H9 (cell line): ENCODE results near the gene ZNF275. TPM values are rescaled to one million over a fixed set of nuclear protein-coding genes. Genes with fewer than 3 reads are reported as not detected.

Source experiments
- DNase-seq: peaks from one replicate; pipeline ENCODE4 v3.0.0-alpha.2; 2017
- H2AFZ ChIP-seq: one replicate; pipeline ENCODE4 v1.6.1; 2013; ENCODE audit warnings: mild to moderate bottlenecking, low read length, control low read depth, moderate library complexity
- H2AK5ac ChIP-seq: 2 replicates; pipeline ENCODE4 v1.6.1; 2013; ENCODE audit warnings: low read length, control low read depth, mixed read lengths; ENCODE audit not compliant: insufficient read length
- H2BK120ac ChIP-seq: one replicate; pipeline ENCODE4 v1.6.1; 2013; ENCODE audit warnings: low read depth, mild to moderate bottlenecking, low read length, control low read depth, inconsistent platforms; ENCODE audit not compliant: poor library complexity, severe bottlenecking
- H2BK12ac ChIP-seq: 2 replicates; pipeline ENCODE4 v1.6.1; 2013; ENCODE audit warnings: low read length, control low read depth, mixed read lengths, low read depth; ENCODE audit not compliant: insufficient read length
- H2BK15ac ChIP-seq: 2 replicates; pipeline ENCODE4 v1.6.1; 2013; ENCODE audit warnings: low read depth, low read length, control low read depth
- H2BK20ac ChIP-seq: one replicate; pipeline ENCODE4 v1.6.1; 2013; ENCODE audit warnings: low read depth, mild to moderate bottlenecking, low read length, control low read depth, inconsistent platforms; ENCODE audit not compliant: poor library complexity, severe bottlenecking
- H2BK5ac ChIP-seq: 2 replicates; pipeline ENCODE4 v1.6.1; 2013; ENCODE audit warnings: low read length, control low read depth, mixed read lengths; ENCODE audit not compliant: insufficient read length
- H3K14ac ChIP-seq: 2 replicates; pipeline ENCODE4 v1.6.1; 2013; ENCODE audit warnings: low read length, control low read depth; ENCODE audit not compliant: insufficient read depth
- H3K18ac ChIP-seq: 2 replicates; pipeline ENCODE4 v1.6.1; 2013; ENCODE audit warnings: low read depth, mild to moderate bottlenecking, mixed read lengths, low read length, control low read depth; ENCODE audit not compliant: insufficient read length
- H3K23ac ChIP-seq: 2 replicates; pipeline ENCODE4 v1.6.1; 2013; ENCODE audit warnings: low read length, control low read depth, mixed read lengths, low read depth; ENCODE audit not compliant: insufficient read length
- H3K23me2 ChIP-seq: 2 replicates; pipeline ENCODE4 v1.6.1; 2013; ENCODE audit warnings: low read depth, mild to moderate bottlenecking, mixed read lengths, low read length, control low read depth; ENCODE audit not compliant: insufficient read length, poor library complexity, severe bottlenecking
- H3K27ac ChIP-seq: 2 replicates; pipeline ENCODE4 v1.5.1; 2013; ENCODE audit warnings: low read length, control low read depth, mixed read lengths, low read depth; ENCODE audit not compliant: insufficient read length
- H3K27me3 ChIP-seq: 2 replicates; pipeline ENCODE4 v1.6.1; 2013; ENCODE audit warnings: low read length, control low read depth, inconsistent platforms; ENCODE audit not compliant: insufficient read depth
- H3K4ac ChIP-seq: 2 replicates; pipeline ENCODE4 v1.6.1; 2013; ENCODE audit warnings: low read depth, mild to moderate bottlenecking, control low read depth, inconsistent platforms, low read length, moderate library complexity
- H3K4me1 ChIP-seq: 2 replicates; pipeline ENCODE4 v1.6.1; 2013; ENCODE audit warnings: low read length, control low read depth, inconsistent platforms; ENCODE audit not compliant: insufficient read depth
- H3K4me2 ChIP-seq: 2 replicates; pipeline ENCODE4 v1.6.1; 2013; ENCODE audit warnings: low read length, control low read depth, mixed read lengths; ENCODE audit not compliant: insufficient read length, insufficient read depth
- H3K56ac ChIP-seq: 2 replicates; pipeline ENCODE4 v1.6.1; 2013; ENCODE audit warnings: low read depth, mild to moderate bottlenecking, mixed read lengths, low read length, control low read depth; ENCODE audit not compliant: insufficient read length
- H3K79me1 ChIP-seq: 2 replicates; pipeline ENCODE4 v1.6.1; 2013; ENCODE audit warnings: low read depth, mild to moderate bottlenecking, moderate library complexity, low read length, control low read depth, inconsistent platforms; ENCODE audit not compliant: insufficient read depth, poor library complexity, severe bottlenecking
- H3K79me2 ChIP-seq: 2 replicates; pipeline ENCODE4 v1.6.1; 2013; ENCODE audit warnings: low read length, control low read depth, inconsistent platforms; ENCODE audit not compliant: insufficient read depth
- H3K9ac ChIP-seq: 2 replicates; pipeline ENCODE4 v1.6.1; 2013; ENCODE audit warnings: low read length, control low read depth, mixed read lengths; ENCODE audit not compliant: insufficient read length; ENCODE audit errors: extremely low read depth
- H3K9me3 ChIP-seq: one replicate; pipeline ENCODE4 v1.6.1; 2013; ENCODE audit warnings: low read depth, low read length, inconsistent platforms; ENCODE audit not compliant: control insufficient read depth
- H3T11ph ChIP-seq: one replicate; pipeline ENCODE4 v1.6.1; 2013; ENCODE audit warnings: mild to moderate bottlenecking, low read length, control low read depth, inconsistent platforms
- H4K20me1 ChIP-seq: one replicate; pipeline ENCODE4 v1.6.1; 2013; ENCODE audit not compliant: control insufficient read depth, insufficient read length, insufficient read depth
- H4K5ac ChIP-seq: 2 replicates; pipeline ENCODE4 v1.6.1; 2013; ENCODE audit warnings: low read depth, mild to moderate bottlenecking, mixed read lengths, low read length, control low read depth; ENCODE audit not compliant: insufficient read length
- H4K8ac ChIP-seq: replicated peaks from 2 replicates; pipeline ENCODE4 v1.6.1; 2013; ENCODE audit warnings: low read length, control low read depth, mixed read lengths, low read depth; ENCODE audit not compliant: insufficient read length
- H4K91ac ChIP-seq: 2 replicates; pipeline ENCODE4 v1.6.1; 2013; ENCODE audit warnings: low read depth, mild to moderate bottlenecking, moderate library complexity, mixed read lengths, low read length, control low read depth; ENCODE audit not compliant: insufficient read length
- H3K27ac Mint-ChIP-seq, 3 experiments: 2 replicates in 2 of 3; 3 replicates in 1 of 3; pipeline ENCODE4 v1.8.0; 2020 to 2021; ENCODE audit warnings: mixed read lengths in 3 of 3, mild to moderate bottlenecking in 1 of 3, moderate library complexity in 1 of 3
- H3K27me3 Mint-ChIP-seq: 2 replicates; pipeline ENCODE4 v1.8.0; 2021; ENCODE audit warnings: low read depth, mild to moderate bottlenecking, moderate library complexity, mixed read lengths
- H3K36me3 Mint-ChIP-seq, 3 experiments: 2 replicates in 2 of 3; 3 replicates in 1 of 3; pipeline ENCODE4 v1.8.0; 2020 to 2021; ENCODE audit warnings: low read depth in 3 of 3, mixed read lengths in 3 of 3; ENCODE audit not compliant: insufficient read depth in 1 of 3
- H3K4me1 Mint-ChIP-seq, 2 experiments: 2 replicates each; pipeline ENCODE4 v1.8.0; 2020; ENCODE audit warnings: mixed read lengths in 2 of 2
- H3K4me3 Mint-ChIP-seq, 2 experiments: 2 replicates in 1 of 2; 3 replicates in 1 of 2; pipeline ENCODE4 v1.8.0; 2020 to 2021; ENCODE audit warnings: mild to moderate bottlenecking in 2 of 2, mixed read lengths in 2 of 2, moderate library complexity in 1 of 2
- H3K9me3 Mint-ChIP-seq, 2 experiments: 2 replicates in 1 of 2; 3 replicates in 1 of 2; pipeline ENCODE4 v1.8.0; 2020; ENCODE audit warnings: mild to moderate bottlenecking in 2 of 2, mixed read lengths in 2 of 2, moderate library complexity in 1 of 2
- WGBS: extraction: QIAGEN DNeasy Blood & Tissue Kit; methylation state at CpG from one replicate; pipeline ENCODE4 v1.1.7; 2013; ENCODE audit warnings: missing lambda C conversion rate, low lambda C conversion rate, mixed read lengths; ENCODE audit not compliant: insufficient read length; ENCODE audit errors: extremely low coverage; 5-methylcytosine and 5-hydroxymethylcytosine counted together
- total RNA-seq: library from RNA; stranded (reverse); gene quantifications from 2 replicates; pipeline ENCODE4 v1.2.1, GENCODE V29; 2021
- TF ChIP-seq, protein P1 (sequence below): fragments of 200-600 bp; sonication (generic); conservative IDR thresholded peaks from 3 replicates; pipeline ENCODE4 v1.8.0; 2021; ENCODE audit warnings: antibody characterized with exemption, mild to moderate bottlenecking

Gene ZNF275
- total RNA-seq, 1 experiment from 2014 or later: 11.8 TPM

GRCh38 chrX:153347530-153347929 lies 13.6 kb downstream of the ZNF275 start:
- no peak overlapping the region for H4K91ac ChIP-seq
- peaks cover 71% of the 10 kb centered on the region for H3K9me3 ChIP-seq
- no peak overlapping the region for H3K23ac ChIP-seq
- peaks cover 37 to 85% (median 62%) of the 10 kb centered on the region in 3 experiments; a peak in 6 of 7 replicates for H3K36me3 Mint-ChIP-seq
- no peaks in the 10 kb centered on the region for H3K23me2 ChIP-seq
- H3K56ac ChIP-seq: no peak overlapping the region
- no peak overlapping the region for H2AK5ac ChIP-seq
- H3K4me3 Mint-ChIP-seq: no peak overlapping the region
- no peaks in the 10 kb centered on the region for H3K79me1 ChIP-seq
- no peak overlapping the region for H3K18ac ChIP-seq
- no peak overlapping the region for H2BK120ac ChIP-seq
- peaks cover 5% of the 10 kb centered on the region in 2 experiments; a peak in 2 of 4 replicates for H3K4me1 Mint-ChIP-seq
- no peak overlapping the region for H3K27ac ChIP-seq
- no peak overlapping the region for H2AFZ ChIP-seq
- no peaks in the 10 kb centered on the region for H3K27me3 Mint-ChIP-seq
- no peak overlapping the region for H3K14ac ChIP-seq
- no peak overlapping the region for H3K27ac Mint-ChIP-seq
- H3K4me2 ChIP-seq: no peak overlapping the region
- H4K8ac ChIP-seq: no peak overlapping the region
- H3T11ph ChIP-seq: no peak overlapping the region
- no peak overlapping the region for H2BK12ac ChIP-seq
- H3K27me3 ChIP-seq: no peaks in the 10 kb centered on the region
- H4K5ac ChIP-seq: no peak overlapping the region
- TF ChIP-seq, protein P1, sequence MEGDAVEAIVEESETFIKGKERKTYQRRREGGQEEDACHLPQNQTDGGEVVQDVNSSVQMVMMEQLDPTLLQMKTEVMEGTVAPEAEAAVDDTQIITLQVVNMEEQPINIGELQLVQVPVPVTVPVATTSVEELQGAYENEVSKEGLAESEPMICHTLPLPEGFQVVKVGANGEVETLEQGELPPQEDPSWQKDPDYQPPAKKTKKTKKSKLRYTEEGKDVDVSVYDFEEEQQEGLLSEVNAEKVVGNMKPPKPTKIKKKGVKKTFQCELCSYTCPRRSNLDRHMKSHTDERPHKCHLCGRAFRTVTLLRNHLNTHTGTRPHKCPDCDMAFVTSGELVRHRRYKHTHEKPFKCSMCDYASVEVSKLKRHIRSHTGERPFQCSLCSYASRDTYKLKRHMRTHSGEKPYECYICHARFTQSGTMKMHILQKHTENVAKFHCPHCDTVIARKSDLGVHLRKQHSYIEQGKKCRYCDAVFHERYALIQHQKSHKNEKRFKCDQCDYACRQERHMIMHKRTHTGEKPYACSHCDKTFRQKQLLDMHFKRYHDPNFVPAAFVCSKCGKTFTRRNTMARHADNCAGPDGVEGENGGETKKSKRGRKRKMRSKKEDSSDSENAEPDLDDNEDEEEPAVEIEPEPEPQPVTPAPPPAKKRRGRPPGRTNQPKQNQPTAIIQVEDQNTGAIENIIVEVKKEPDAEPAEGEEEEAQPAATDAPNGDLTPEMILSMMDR: no peak
- H3K79me2 ChIP-seq: no peaks in the 10 kb centered on the region
- no peak overlapping the region for H3K9ac ChIP-seq
- H3K4ac ChIP-seq: no peak overlapping the region
- no peak overlapping the region for H2BK15ac ChIP-seq
- no peaks in the 10 kb centered on the region for H4K20me1 ChIP-seq
- peaks cover 72 to 86% of the 10 kb centered on the region in 2 experiments for H3K9me3 Mint-ChIP-seq
- no peak for DNase-seq
- no CpG with 5 or more reads among the region's 38 CpGs for WGBS
- no peak overlapping the region for H2BK5ac ChIP-seq
- H2BK20ac ChIP-seq: no peak overlapping the region
- H3K4me1 ChIP-seq: no peaks in the 10 kb centered on the region
